ENCODE results near the gene PAK6. TPM values are rescaled to one million over a fixed set of nuclear protein-coding genes. Genes with fewer than 3 reads are reported as not detected.
A peak's percentile ranks its signal among the peaks of the same experiment; 100 is the strongest.

PAK6 gene
- total and polyA plus RNA-seq, 4 donors: 0.05 to 0.17 (median 0.10) TPM

GRCh38 chr15:40253167-40253790, 14.4 kb downstream of the PAK6 start:
- H3K9ac ChIP-seq (ENCODE audit: low read depth in 1 of 2, low read length in 2 of 2): no peak overlapping the region
- no peak for TF ChIP-seq FOXA1 (IDR thresholded peaks at IDR 0.05)
- TF ChIP-seq FOXA2 (IDR thresholded peaks at IDR 0.05): no peak
- TF ChIP-seq TAF1 (conservative IDR thresholded peaks at IDR 0.05): no peak
- TF ChIP-seq RXRA (IDR thresholded peaks at IDR 0.05): no peak
- TF ChIP-seq YY1 (IDR thresholded peaks at IDR 0.05): no peak
- TF ChIP-seq GABPA (IDR thresholded peaks at IDR 0.05 in 1 of 2, conservative IDR thresholded peaks at IDR 0.05 in 1 of 2): no peak
- TF ChIP-seq, protein P1, sequence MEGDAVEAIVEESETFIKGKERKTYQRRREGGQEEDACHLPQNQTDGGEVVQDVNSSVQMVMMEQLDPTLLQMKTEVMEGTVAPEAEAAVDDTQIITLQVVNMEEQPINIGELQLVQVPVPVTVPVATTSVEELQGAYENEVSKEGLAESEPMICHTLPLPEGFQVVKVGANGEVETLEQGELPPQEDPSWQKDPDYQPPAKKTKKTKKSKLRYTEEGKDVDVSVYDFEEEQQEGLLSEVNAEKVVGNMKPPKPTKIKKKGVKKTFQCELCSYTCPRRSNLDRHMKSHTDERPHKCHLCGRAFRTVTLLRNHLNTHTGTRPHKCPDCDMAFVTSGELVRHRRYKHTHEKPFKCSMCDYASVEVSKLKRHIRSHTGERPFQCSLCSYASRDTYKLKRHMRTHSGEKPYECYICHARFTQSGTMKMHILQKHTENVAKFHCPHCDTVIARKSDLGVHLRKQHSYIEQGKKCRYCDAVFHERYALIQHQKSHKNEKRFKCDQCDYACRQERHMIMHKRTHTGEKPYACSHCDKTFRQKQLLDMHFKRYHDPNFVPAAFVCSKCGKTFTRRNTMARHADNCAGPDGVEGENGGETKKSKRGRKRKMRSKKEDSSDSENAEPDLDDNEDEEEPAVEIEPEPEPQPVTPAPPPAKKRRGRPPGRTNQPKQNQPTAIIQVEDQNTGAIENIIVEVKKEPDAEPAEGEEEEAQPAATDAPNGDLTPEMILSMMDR (IDR thresholded peaks at IDR 0.05; ENCODE audit: low read depth, low read length, missing input control): no peak
- TF ChIP-seq HNF4A (conservative IDR thresholded peaks at IDR 0.05): no peak
- TF ChIP-seq, protein P2, sequence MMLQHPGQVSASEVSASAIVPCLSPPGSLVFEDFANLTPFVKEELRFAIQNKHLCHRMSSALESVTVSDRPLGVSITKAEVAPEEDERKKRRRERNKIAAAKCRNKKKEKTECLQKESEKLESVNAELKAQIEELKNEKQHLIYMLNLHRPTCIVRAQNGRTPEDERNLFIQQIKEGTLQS (IDR thresholded peaks at IDR 0.05): no peak
- TF ChIP-seq JUND (IDR thresholded peaks at IDR 0.05): no peak
- peaks cover 0 to 4% (median under 1%) of the 10 kb centered on the region in 4 donors for H3K27me3 ChIP-seq (ENCODE audit: control insufficient read depth in 4 of 4, insufficient read depth in 4 of 4, low read length in 3 of 4)
- no peak overlapping the region for H3K27ac ChIP-seq (ENCODE audit: low read depth in 1 of 2, low read length in 2 of 2)
- peak overlapping the region in 2 of 3 donors; percentile 46 to 55 for H3K4me3 ChIP-seq (ENCODE audit: low read depth in 1 of 3, low read length in 3 of 3)
- no peaks in the 10 kb centered on the region for H3K9me3 ChIP-seq (ENCODE audit: control insufficient read depth in 4 of 4, low read length in 3 of 4)
- H3K4me1 ChIP-seq (ENCODE audit: control insufficient read depth in 4 of 4, insufficient read depth in 4 of 4, low read length in 3 of 4): peaks cover 9 to 13% (median 11%) of the 10 kb centered on the region in 4 donors
- H3K36me3 ChIP-seq (ENCODE audit: control insufficient read depth in 4 of 4, insufficient read depth in 3 of 4, low read depth in 1 of 4, low read length in 3 of 4): no peaks in the 10 kb centered on the region
- DNase-seq (ENCODE audit: low spot score): no peak
- WGBS: 44% methylated on average over 28 of the region's 28 CpGs

- no peak for TF ChIP-seq JUND (IDR thresholded peaks at IDR 0.05)
- no peak for TF ChIP-seq GABPA (IDR thresholded peaks at IDR 0.05 in 1 of 2, conservative IDR thresholded peaks at IDR 0.05 in 1 of 2)
- TF ChIP-seq, protein P3, sequence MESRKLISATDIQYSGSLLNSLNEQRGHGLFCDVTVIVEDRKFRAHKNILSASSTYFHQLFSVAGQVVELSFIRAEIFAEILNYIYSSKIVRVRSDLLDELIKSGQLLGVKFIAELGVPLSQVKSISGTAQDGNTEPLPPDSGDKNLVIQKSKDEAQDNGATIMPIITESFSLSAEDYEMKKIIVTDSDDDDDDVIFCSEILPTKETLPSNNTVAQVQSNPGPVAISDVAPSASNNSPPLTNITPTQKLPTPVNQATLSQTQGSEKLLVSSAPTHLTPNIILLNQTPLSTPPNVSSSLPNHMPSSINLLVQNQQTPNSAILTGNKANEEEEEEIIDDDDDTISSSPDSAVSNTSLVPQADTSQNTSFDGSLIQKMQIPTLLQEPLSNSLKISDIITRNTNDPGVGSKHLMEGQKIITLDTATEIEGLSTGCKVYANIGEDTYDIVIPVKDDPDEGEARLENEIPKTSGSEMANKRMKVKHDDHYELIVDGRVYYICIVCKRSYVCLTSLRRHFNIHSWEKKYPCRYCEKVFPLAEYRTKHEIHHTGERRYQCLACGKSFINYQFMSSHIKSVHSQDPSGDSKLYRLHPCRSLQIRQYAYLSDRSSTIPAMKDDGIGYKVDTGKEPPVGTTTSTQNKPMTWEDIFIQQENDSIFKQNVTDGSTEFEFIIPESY (IDR thresholded peaks at IDR 0.05): no peak
- TF ChIP-seq RAD21 (IDR thresholded peaks at IDR 0.05): no peak
- TF ChIP-seq NR2F2 (IDR thresholded peaks at IDR 0.05): no peak
- TF ChIP-seq, protein P2 (IDR thresholded peaks at IDR 0.05): no peak
- no peak for TF ChIP-seq YY1 (IDR thresholded peaks at IDR 0.05)
- TF ChIP-seq SP1 (IDR thresholded peaks at IDR 0.05): no peak
- no peak for TF ChIP-seq HNF4A (conservative IDR thresholded peaks at IDR 0.05)
- TF ChIP-seq HNF4G (IDR thresholded peaks at IDR 0.05): no peak
- no peak for TF ChIP-seq RXRA (IDR thresholded peaks at IDR 0.05)
- TF ChIP-seq FOXA1 (IDR thresholded peaks at IDR 0.05): no peak
- TF ChIP-seq EGR1 (IDR thresholded peaks at IDR 0.05; ENCODE audit: low read depth in 2 of 2): no peak
- no peak for TF ChIP-seq FOXA2 (IDR thresholded peaks at IDR 0.05)
- TF ChIP-seq, protein P1 (IDR thresholded peaks at IDR 0.05; ENCODE audit: low read depth, low read length, missing input control): no peak
- no peak for DNase-seq (ENCODE audit: low spot score)
- H3K4me3 ChIP-seq (ENCODE audit: low read depth in 1 of 3, low read length in 3 of 3): no peak overlapping the region
- no peak overlapping the region for H3K27ac ChIP-seq (ENCODE audit: low read depth in 1 of 2, low read length in 2 of 2)
- peaks cover 9 to 13% (median 11%) of the 10 kb centered on the region in 4 donors for H3K4me1 ChIP-seq (ENCODE audit: control insufficient read depth in 4 of 4, insufficient read depth in 4 of 4, low read length in 3 of 4)
- no peaks in the 10 kb centered on the region for H3K9me3 ChIP-seq (ENCODE audit: control insufficient read depth in 4 of 4, low read length in 3 of 4)
- peaks cover 0 to 4% (median under 1%) of the 10 kb centered on the region in 4 donors for H3K27me3 ChIP-seq (ENCODE audit: control insufficient read depth in 4 of 4, insufficient read depth in 4 of 4, low read length in 3 of 4)
- H3K36me3 ChIP-seq (ENCODE audit: control insufficient read depth in 4 of 4, insufficient read depth in 3 of 4, low read depth in 1 of 4, low read length in 3 of 4): no peaks in the 10 kb centered on the region
- WGBS: 96% methylated on average over 3 of the region's 3 CpGs
- no peak overlapping the region for H3K9ac ChIP-seq (ENCODE audit: low read depth in 1 of 2, low read length in 2 of 2)
Observed at GRCh38 chr15:40254452-40254851, 15.6 kb downstream of the PAK6 start.

Measured in liver (tissue), 9 donors.